Measurements from ENCODE around the gene DMPK.

DMPK gene, protein sequence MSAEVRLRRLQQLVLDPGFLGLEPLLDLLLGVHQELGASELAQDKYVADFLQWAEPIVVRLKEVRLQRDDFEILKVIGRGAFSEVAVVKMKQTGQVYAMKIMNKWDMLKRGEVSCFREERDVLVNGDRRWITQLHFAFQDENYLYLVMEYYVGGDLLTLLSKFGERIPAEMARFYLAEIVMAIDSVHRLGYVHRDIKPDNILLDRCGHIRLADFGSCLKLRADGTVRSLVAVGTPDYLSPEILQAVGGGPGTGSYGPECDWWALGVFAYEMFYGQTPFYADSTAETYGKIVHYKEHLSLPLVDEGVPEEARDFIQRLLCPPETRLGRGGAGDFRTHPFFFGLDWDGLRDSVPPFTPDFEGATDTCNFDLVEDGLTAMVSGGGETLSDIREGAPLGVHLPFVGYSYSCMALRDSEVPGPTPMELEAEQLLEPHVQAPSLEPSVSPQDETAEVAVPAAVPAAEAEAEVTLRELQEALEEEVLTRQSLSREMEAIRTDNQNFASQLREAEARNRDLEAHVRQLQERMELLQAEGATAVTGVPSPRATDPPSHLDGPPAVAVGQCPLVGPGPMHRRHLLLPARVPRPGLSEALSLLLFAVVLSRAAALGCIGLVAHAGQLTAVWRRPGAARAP

DNA sequence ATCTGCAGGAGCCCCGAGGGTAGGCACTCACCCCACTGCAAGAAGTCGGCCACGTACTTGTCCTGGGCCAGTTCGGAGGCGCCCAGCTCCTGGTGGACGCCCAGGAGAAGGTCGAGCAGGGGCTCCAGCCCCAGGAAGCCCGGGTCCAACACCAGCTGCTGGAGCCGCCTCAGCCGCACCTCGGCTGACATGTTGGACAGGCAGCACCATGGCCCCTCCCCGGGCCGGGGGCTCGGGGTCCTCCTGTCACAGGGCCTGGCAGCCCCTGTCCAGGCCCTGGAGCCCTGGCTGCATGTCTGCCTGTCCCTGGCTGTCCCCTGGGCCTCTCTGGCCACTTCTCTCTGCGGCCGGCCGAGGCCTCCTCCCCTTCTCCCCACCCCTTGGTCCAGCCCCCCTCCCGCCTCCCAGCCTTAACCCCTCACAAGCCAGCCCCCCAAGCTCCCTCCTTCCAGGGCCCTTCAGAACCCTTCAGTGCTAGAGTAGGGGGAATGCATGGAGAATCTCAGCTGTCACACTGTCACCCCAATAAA, at the start of gene DMPK:
TSS of gene DMPK (minus strand) at position 329 of the 530 bp plus-strand sequence. CDS start at position 191, 138 bp downstream.
- DNase-seq (ENCODE audit: low read depth in 4 of 4, low spot score in 1 of 4) = no peak

- no peak for DNase-seq (ENCODE audit: low read depth in 4 of 4, low spot score in 1 of 4)
Measured at GRCh38 chr19:45828945-45829344, 46.7 kb upstream of the DMPK start.

DNA sequence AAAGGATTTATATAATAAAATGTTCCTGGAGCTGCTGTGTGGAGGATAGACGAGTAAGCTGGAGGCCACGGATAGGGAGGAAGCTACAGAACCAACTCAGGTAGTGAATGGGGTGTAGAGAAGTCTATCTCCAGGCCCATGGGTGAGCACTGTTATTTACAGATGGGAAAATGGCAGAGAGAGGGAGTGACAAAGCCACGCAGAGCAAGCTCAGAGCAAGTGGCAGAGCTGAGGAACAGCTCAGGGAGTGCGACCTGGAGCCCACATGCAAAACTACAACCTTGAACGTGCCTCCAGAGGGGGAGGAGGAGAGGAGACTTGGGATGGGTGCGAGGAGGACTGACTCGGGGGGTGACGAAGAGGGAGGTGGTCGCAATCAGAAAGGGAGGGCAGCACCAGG, 46.2 kb upstream of the DMPK start:
- DNase-seq (ENCODE audit: low read depth in 4 of 4, low spot score in 1 of 4) = no peak

GRCh38 chr19:45827459-45828093, 45.3 kb upstream of the DMPK start:
- no peak for DNase-seq (ENCODE audit: low read depth in 4 of 4, low spot score in 1 of 4)

GRCh38 chr19:45826934-45827333, 44.6 kb upstream of the DMPK start:
- no peak for DNase-seq (ENCODE audit: low read depth in 4 of 4, low spot score in 1 of 4)

GRCh38 chr19:45825917-45826893, 43.9 kb upstream of the DMPK start:
- no peak for DNase-seq (ENCODE audit: low read depth in 4 of 4, low spot score in 1 of 4)

DNA sequence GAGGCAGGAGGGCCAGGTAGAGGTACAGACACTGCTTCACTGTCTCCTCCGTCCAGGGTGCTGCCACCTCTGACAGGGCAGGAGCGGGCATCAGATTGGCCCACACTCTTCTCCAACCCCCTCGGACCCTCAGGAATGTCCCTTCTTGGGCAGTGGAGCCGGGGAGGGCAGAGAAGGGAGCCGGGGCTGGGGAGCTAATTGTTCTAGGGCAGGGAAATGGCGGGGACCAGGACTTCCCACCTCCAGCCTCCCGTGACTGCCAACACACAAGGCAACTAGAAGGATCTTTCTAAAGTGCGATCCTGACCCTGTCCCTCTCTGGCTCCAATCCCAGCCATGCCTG, 42.9 kb upstream of the DMPK start:
- DNase-seq (ENCODE audit: low read depth in 4 of 4, low spot score in 1 of 4) = no peak

GRCh38 chr19:45824531-45825262, 42.4 kb upstream of the DMPK start:
- no peak for DNase-seq (ENCODE audit: low read depth in 4 of 4, low spot score in 1 of 4)

DNA sequence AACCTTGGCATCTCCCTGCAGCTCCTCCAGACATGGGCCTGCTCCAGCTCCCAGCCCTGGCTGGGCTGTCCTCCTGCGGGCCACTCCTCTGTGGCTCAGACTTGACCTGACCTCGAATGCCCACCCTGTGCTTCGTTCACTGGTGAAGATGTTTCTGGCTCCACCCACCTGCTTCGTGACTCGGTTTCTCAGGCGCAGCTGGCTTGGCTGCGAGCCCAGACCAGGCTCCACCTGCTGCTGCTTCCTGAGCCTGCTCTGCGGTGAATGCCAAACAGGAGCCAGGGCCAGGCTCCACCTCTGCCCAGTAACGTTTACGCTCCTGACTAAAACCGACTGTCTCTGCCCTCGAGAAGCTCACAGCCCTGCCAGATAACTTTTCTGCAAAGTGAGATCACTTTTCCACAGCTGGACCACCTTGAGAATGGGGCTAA, 41.8 kb upstream of the DMPK start:
- no peak for DNase-seq (ENCODE audit: low read depth in 4 of 4, low spot score in 1 of 4)

- no peak for DNase-seq (ENCODE audit: low read depth in 4 of 4, low spot score in 1 of 4)
Measured at GRCh38 chr19:45823182-45823581, 40.9 kb upstream of the DMPK start.

GRCh38 chr19:45822716-45823115, 40.4 kb upstream of the DMPK start:
- DNase-seq (ENCODE audit: low read depth in 4 of 4, low spot score in 1 of 4) = no peak

GRCh38 chr19:45821570-45821969, 39.3 kb upstream of the DMPK start:
- DNase-seq (ENCODE audit: low read depth in 4 of 4, low spot score in 1 of 4) = no peak

GRCh38 chr19:45821103-45821521, 38.8 kb upstream of the DMPK start:
- DNase-seq (ENCODE audit: low read depth in 4 of 4, low spot score in 1 of 4) = no peak

DNA sequence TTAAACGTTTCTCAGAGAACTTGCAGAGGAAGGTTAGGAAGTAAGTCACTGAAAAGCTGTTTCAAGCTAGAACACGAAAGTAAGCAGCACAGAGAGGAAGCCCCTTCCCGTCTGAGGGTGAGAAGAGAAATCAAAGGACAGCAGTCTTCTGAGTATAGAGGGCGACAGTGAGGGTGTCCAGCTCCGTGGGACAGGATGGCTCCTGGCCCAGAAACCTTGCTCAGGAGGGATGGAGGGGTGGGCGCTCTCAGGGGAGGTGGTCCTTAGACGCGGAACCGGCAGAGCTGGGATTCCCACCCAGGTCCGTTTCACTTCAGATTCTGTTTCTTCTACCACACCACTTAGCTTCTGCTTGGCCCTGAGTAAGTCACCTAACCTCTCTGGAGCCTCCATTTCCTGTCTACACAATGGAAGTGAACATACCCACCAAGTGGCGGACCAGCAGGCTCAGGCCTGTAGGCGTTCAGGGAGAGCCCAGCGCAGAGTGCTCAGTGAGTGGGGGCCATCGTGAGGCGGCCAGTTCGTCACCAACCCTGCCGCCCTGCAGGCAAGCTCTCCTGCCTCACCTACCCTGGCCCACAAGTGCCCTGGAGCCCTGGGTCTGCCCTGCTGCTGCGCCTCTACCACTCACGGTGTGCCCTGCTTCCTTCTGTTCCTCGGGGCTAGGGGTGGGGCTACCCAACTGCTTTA, 38.3 kb upstream of the DMPK start:
- DNase-seq (ENCODE audit: low read depth in 4 of 4, low spot score in 1 of 4) = no peak

GRCh38 chr19:45819769-45820168, 37.5 kb upstream of the DMPK start:
- no peak for DNase-seq (ENCODE audit: low read depth in 4 of 4, low spot score in 1 of 4)

DNA sequence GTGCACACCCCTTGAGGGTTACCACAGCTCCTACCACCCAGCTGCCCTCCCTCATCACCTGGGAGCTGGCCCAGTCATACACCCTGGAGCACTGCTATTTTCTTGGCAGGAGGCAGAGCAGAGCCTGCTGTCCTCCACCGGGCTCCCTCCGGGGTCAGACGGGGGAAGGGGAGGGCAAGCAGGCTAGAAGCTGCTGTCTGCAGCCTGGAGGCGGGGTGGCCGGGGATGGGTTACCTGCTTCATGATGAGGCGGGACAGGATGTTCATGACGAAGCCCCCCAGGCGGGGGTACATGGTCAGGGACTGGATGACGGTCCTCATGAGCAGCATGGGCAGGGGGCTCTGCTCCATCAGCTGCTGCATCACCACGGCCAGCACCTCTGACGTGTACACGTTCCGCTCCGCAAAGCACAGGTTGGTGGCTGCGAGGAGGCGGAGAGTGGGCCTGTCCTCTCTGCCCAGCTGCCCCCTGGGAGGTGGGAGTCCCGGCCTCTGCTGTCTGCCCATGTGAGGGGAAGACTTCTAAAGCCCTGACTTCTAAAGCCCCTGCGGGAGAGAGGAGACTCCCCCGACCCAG, 35.5 kb upstream of the DMPK start:
- no peak for DNase-seq (ENCODE audit: low read depth in 4 of 4, low spot score in 1 of 4)

DNA sequence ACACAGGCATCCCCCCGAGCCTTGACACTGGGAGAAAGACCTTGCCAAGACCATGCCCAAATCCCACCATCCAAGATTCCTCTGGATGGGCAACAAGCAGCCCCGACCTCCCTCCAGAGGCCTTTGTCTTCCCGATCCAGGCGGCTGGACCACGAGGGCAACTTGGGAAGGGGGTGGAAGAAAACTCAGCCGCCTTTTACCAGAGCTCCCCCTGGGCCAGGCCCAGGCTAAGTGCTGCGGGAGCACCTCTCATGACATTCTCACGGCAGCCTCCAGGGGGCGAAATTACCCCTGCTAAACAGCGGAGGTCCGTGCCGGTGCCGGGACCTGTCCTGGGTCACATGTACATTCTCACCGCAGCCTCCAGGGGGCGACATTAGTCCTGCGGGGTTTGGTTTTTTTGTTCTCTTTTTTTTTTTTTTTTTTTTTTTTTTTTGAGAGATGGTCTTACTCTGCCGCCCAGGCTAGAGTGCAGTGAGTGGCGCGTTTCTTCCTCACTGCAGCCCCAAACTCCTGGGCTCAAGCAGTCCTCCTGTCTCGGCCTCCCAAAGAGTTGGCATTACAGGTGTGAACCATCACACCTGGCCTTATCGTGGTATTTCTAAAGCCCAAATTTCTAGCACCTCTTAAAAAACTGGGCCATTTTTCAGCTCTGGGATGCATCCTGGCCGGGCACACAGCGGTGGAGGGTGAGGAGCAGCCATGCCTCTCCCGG, 34.9 kb upstream of the DMPK start:
- DNase-seq (ENCODE audit: low read depth in 4 of 4, low spot score in 1 of 4) = peak; percentile 94 to 99 (median 97)

- no peak for DNase-seq (ENCODE audit: low read depth in 4 of 4, low spot score in 1 of 4)
Measured at GRCh38 chr19:45816236-45817009, 34.1 kb upstream of the DMPK start.
